K562 (cell line): ENCODE results near the gene FAR1.

Source experiments
- ATF1 ChIP-seq, 2 experiments: fragments of 450-650 bp in 1 of 2; IDR thresholded peaks; 2 replicates each; pipeline ENCODE4 v1.6.1; 2016; ENCODE audit warnings: missing compliant biosample characterization in 1 of 2, missing genetic modification characterization in 1 of 2
- HDAC6 ChIP-seq: IDR thresholded peaks from 2 replicates; pipeline ENCODE4 v1.6.1; 2012; ENCODE audit warnings: low read depth, mild to moderate bottlenecking, control low read depth, inconsistent platforms, low read length, moderate library complexity
- MCM3 ChIP-seq: fragments of 450-650 bp; IDR thresholded peaks from 2 replicates; pipeline ENCODE4 v1.6.1; 2016

DNA sequence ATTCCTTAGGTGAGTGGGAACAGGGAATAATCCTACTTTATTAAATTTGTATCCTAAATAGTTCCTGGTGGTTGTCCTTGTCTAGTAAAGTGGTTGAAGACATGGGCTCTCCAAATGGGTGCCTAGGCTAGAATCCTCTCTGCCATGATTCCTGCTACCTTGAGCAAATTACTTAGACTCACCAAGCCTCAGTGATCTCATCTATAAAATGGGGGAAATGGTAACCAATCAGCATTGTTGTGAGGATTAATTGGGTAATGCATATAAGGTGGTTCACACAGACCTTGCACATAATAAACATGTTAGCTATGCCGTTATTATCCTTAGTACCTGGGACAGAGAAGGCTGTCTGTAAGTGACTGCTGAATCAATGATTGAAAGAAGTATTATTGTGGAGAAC, 109.9 kb downstream of the FAR1 start:
- TF ChIP-seq MCM3 (no peak), HDAC6 (no peak), ATF1 (CRISPR knock-in tag; IDR thresholded peaks at IDR 0.05) (no peak), ATF1 (tag; IDR thresholded peaks at IDR 0.05) (no peak)
